Endothelial cell of umbilical vein (primary cell): Measurements from ENCODE around the gene BARX1. TPM values are rescaled to one million over a fixed set of nuclear protein-coding genes. Genes with fewer than 3 reads are reported as not detected.

Experiments
- BruUV-seq: library from RNA; stranded (reverse); fragments of 400-500 nt; replicated peaks from 2 replicates; lab custom pipeline; 2021; lab: Mats Ljungman, UMichigan
- CTCF ChIA-PET: fragments of 300-600, 350-600 bp; sonication (Branson Sonifier 250); formaldehyde crosslinking; loops from one replicate; lab custom pipeline; 2021; ENCODE audit warnings: antibody characterized with exemption, inconsistent platforms; lab: Charles Lee
- POLR2A ChIA-PET: fragments of 300-600, 350-600 bp; sonication (Branson Sonifier 250); formaldehyde crosslinking; loops from one replicate; lab custom pipeline; 2021; ENCODE audit warnings: antibody characterized with exemption, inconsistent platforms; lab: Charles Lee
- DNase-seq: peaks from one replicate; pipeline ENCODE4 v3.0.0-alpha.2; 2011; ENCODE audit warnings: low read depth, low spot score
- FAIRE-seq: peaks from 2 replicates; lab custom pipeline; 2011; peaks lifted over from hg19 to GRCh38; lab: Jason Lieb, UNC
- H2AFZ ChIP-seq: 2 replicates; pipeline ENCODE4 v1.6.0; 2012; ENCODE audit warnings: low read depth, low read length, control low read depth, inconsistent platforms
- H3K27ac ChIP-seq: 2 replicates; pipeline ENCODE4 v1.5.1; 2011; ENCODE audit warnings: low read depth, mild to moderate bottlenecking, control low read depth, low read length, moderate library complexity; ENCODE audit not compliant: insufficient read depth
- H3K27me3 ChIP-seq, 2 experiments: 2 replicates each; pipeline versions ENCODE4 v1.6.0 to v1.6.1; 2011; ENCODE audit warnings: low read length in 2 of 2, mixed read lengths in 1 of 2; ENCODE audit not compliant: control insufficient read depth in 2 of 2, insufficient read depth in 2 of 2
- H3K36me3 ChIP-seq, 2 experiments: 2 replicates in 1 of 2; 3 replicates in 1 of 2; pipeline ENCODE4 v1.5.1; 2011; ENCODE audit warnings: low read length in 2 of 2, mild to moderate bottlenecking in 1 of 2, moderate library complexity in 1 of 2; ENCODE audit not compliant: control insufficient read depth in 2 of 2, insufficient read depth in 2 of 2; ENCODE audit errors: extremely low read depth in 1 of 2
- H3K4me1 ChIP-seq: 3 replicates; pipeline ENCODE4 v1.5.1; 2011; ENCODE audit warnings: mild to moderate bottlenecking, low read length; ENCODE audit not compliant: control insufficient read depth, insufficient read depth; ENCODE audit errors: extremely low read depth
- H3K4me2 ChIP-seq: 2 replicates; pipeline ENCODE4 v1.6.1; 2011; ENCODE audit warnings: low read length, control low read depth, mixed read lengths; ENCODE audit not compliant: insufficient read depth
- H3K4me3 ChIP-seq, 3 experiments: fragments of 200-600 bp in 1 of 3; sonication (generic), shearing (Covaris generic) in 1 of 3; replicated peaks in 1 of 3; 2 replicates each; pipeline ENCODE4 v1.5.1; 2011 to 2016; ENCODE audit warnings: control low read depth in 3 of 3, low read length in 3 of 3, mild to moderate bottlenecking in 2 of 3, inconsistent platforms in 1 of 3, low read depth in 1 of 3, moderate library complexity in 1 of 3; ENCODE audit not compliant: insufficient read depth in 1 of 3
- H3K79me2 ChIP-seq: 2 replicates; pipeline ENCODE4 v1.6.0; 2012; ENCODE audit warnings: low read length, inconsistent platforms; ENCODE audit not compliant: control insufficient read depth, insufficient read depth
- H3K9ac ChIP-seq: replicated peaks from 2 replicates; pipeline ENCODE3; 2011; ENCODE audit warnings: low read length, control low read depth; ENCODE audit not compliant: insufficient read depth; ENCODE audit errors: extremely low read depth
- H3K9me1 ChIP-seq: replicated peaks from 3 replicates; pipeline ENCODE4 v1.6.0; 2011; ENCODE audit warnings: mild to moderate bottlenecking, low read length; ENCODE audit not compliant: control insufficient read depth, insufficient read depth; ENCODE audit errors: extremely low read depth
- H3K9me3 ChIP-seq: replicated peaks from 2 replicates; pipeline ENCODE4 v1.5.1; 2012; ENCODE audit warnings: low read length, inconsistent platforms; ENCODE audit not compliant: control insufficient read depth, insufficient read depth
- H4K20me1 ChIP-seq: replicated peaks from 2 replicates; pipeline ENCODE3; 2011; ENCODE audit warnings: mild to moderate bottlenecking, low read length; ENCODE audit not compliant: control insufficient read depth, insufficient read depth; ENCODE audit errors: extremely low read depth
- CTCF ChIP-seq, 2 donors: IDR thresholded peaks; 1 replicate in 1 of 2; 2 replicates in 1 of 2; pipeline ENCODE4 v1.5.1; 2011; ENCODE audit warnings: low read length in 2 of 2, mild to moderate bottlenecking in 2 of 2, moderate library complexity in 2 of 2, control low read depth in 1 of 2, inconsistent platforms in 1 of 2, low read depth in 1 of 2; ENCODE audit not compliant: insufficient read depth in 1 of 2; ENCODE audit errors: extremely low read depth in 1 of 2
- EZH2 ChIP-seq: IDR thresholded peaks from 2 replicates; pipeline ENCODE4 v1.6.1; 2012; ENCODE audit warnings: borderline replicate concordance, low read depth, mild to moderate bottlenecking, moderate library complexity, low read length, inconsistent platforms; ENCODE audit not compliant: severe bottlenecking
- FOS ChIP-seq: IDR thresholded peaks from 2 replicates; pipeline ENCODE4 v1.6.1; 2011; ENCODE audit warnings: mild to moderate bottlenecking, low read length, moderate library complexity, borderline replicate concordance; ENCODE audit not compliant: insufficient read depth
- GATA2 ChIP-seq: IDR thresholded peaks from 2 replicates; pipeline ENCODE4 v1.7.0; 2011; ENCODE audit warnings: low read depth, mild to moderate bottlenecking, moderate library complexity, mixed read lengths, low read length; ENCODE audit not compliant: insufficient read length, insufficient read depth
- JUN ChIP-seq: IDR thresholded peaks from 2 replicates; pipeline ENCODE4 v1.6.1; 2011; ENCODE audit warnings: borderline replicate concordance, low read depth; ENCODE audit not compliant: insufficient read length, insufficient read depth
- MYC ChIP-seq: IDR thresholded peaks from one replicate; pipeline ENCODE4 v1.6.1; 2011; ENCODE audit warnings: mild to moderate bottlenecking, low read depth, low read length
- POLR2A ChIP-seq: IDR thresholded peaks from 2 replicates; pipeline ENCODE4 v1.6.1; 2012; ENCODE audit warnings: low read depth, mild to moderate bottlenecking, control low read depth, low read length
- POLR2AphosphoS5 ChIP-seq: IDR thresholded peaks from 2 replicates; pipeline ENCODE4 v1.6.1; 2012; ENCODE audit warnings: low read depth, mild to moderate bottlenecking, control low read depth, low read length, moderate library complexity; ENCODE audit not compliant: insufficient read depth
- dilution Hi-C: fragments of 300-500 bp; cut with MboI; formaldehyde crosslinking; loops from one replicate; pipeline ENCODE4 v1.15.0; 2019; ENCODE audit warnings: low sequenced_read_pairs; ENCODE audit not compliant: extremely low pct_ligation_motif_present
- intact Hi-C: fragments of 100-400 bp; cut with micrococcal nuclease; formaldehyde crosslinking; loops from one replicate; pipeline ENCODE4 v1.10.0; 2022
- polyA plus RNA-seq, 4 experiments: library from polyadenylated mRNA; depleted of rRNA in 3 of 4; stranded (reverse) in 3 of 4; unstranded in 1 of 4; fragments of >200 nt; gene quantifications; 2 replicates each; pipeline versions ENCODE4 v1.2.1 to v1.2.3, GENCODE V29; 2011 to 2012; ENCODE audit warnings: missing spikeins in 1 of 4
- total RNA-seq: library from RNA; stranded (reverse); gene quantifications from 2 replicates; pipeline ENCODE4 v1.2.3, GENCODE V29; 2021
- TF ChIP-seq, protein P1 (sequence below): IDR thresholded peaks from 2 replicates; pipeline ENCODE4 v1.6.1; 2011; ENCODE audit not compliant: insufficient read depth, insufficient read length

The BARX1 gene
- total and polyA plus RNA-seq, 2 donors (not counting 3 experiments of a cell fraction or from before 2014, with no cell fraction given), result not detected

GRCh38 chr9:93918061-93918460 is 37.1 kb downstream of the BARX1 start:
- FAIRE-seq (no peak), DNase-seq (no peak)
- intact Hi-C loops, result no loop called here
- H2AFZ ChIP-seq, result no peak overlapping the region
- H3K36me3 ChIP-seq, result no peaks in the 10 kb centered on the region
- no peaks in the 10 kb centered on the region for H3K9me1 ChIP-seq
- H3K4me1 ChIP-seq, result no peaks in the 10 kb centered on the region
- ChIA-PET CTCF (no interaction called here), POLR2A (no interaction called here)
- H3K4me2 ChIP-seq, result no peak overlapping the region
- BruUV-seq, result no TSS peak
- no peak overlapping the region for H3K9ac ChIP-seq
- no peaks in the 10 kb centered on the region for H3K79me2 ChIP-seq
- H4K20me1 ChIP-seq, result no peaks in the 10 kb centered on the region
- dilution Hi-C loops, result no loop called here
- H3K27me3 ChIP-seq, result no peaks in the 10 kb centered on the region
- no peaks in the 10 kb centered on the region for H3K9me3 ChIP-seq
- TF ChIP-seq GATA2, result no peak
- TF ChIP-seq EZH2, result no peak
- TF ChIP-seq, protein P1, sequence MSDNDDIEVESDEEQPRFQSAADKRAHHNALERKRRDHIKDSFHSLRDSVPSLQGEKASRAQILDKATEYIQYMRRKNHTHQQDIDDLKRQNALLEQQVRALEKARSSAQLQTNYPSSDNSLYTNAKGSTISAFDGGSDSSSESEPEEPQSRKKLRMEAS, result no peak
- TF ChIP-seq JUN, result no peak
- no peak for TF ChIP-seq POLR2A
- TF ChIP-seq MYC, result no peak
- TF ChIP-seq CTCF (IDR thresholded peaks at IDR 0.05; ENCODE audit: extremely low read depth in 1 of 2, insufficient read depth in 1 of 2, low read depth in 1 of 2, low read length in 2 of 2), result no peak
- no peak for TF ChIP-seq POLR2AphosphoS5
- no peak for TF ChIP-seq FOS
- no peak overlapping the region for H3K27ac ChIP-seq
- H3K4me3 ChIP-seq, result no peak overlapping the region
